Thyroid gland (tissue), 4 donors: ENCODE results near the gene MTG2. TPM values are rescaled to one million over a fixed set of nuclear protein-coding genes. Genes with fewer than 3 reads are reported as not detected.

Experiments
- DNase-seq, 2 donors: peaks; one replicate each; pipeline ENCODE4 v3.0.0-alpha.2; 2019
- H3K27ac ChIP-seq, 3 donors: fragments of 200-600 bp; sonication (generic); 1 replicate in 2 of 3; 2 replicates in 1 of 3; pipeline ENCODE4 v1.5.1; 2016 to 2019; ENCODE audit warnings: mild to moderate bottlenecking in 1 of 3, moderate library complexity in 1 of 3
- H3K27me3 ChIP-seq: fragments of 200-600 bp; sonication (generic); one replicate; pipeline ENCODE4 v1.5.1; 2019
- H3K36me3 ChIP-seq, 2 donors: fragments of 200-600 bp; sonication (generic); one replicate each; pipeline ENCODE4 v1.5.1; 2016 to 2019
- H3K4me1 ChIP-seq, 2 donors: fragments of 200-600 bp; sonication (generic); one replicate each; pipeline ENCODE4 v1.5.1; 2017 to 2019
- H3K4me3 ChIP-seq, 3 donors: fragments of 200-600 bp; sonication (generic); replicated peaks in 1 of 3; 1 replicate in 2 of 3; 2 replicates in 1 of 3; pipeline ENCODE4 v1.5.1; 2016; ENCODE audit warnings: mild to moderate bottlenecking in 1 of 3
- H3K9me3 ChIP-seq: fragments of 200-600 bp; sonication (generic); one replicate; pipeline ENCODE4 v1.5.1; 2017
- CTCF ChIP-seq, 6 experiments: fragments of 200-600 bp in 3 of 6; fragments of 450-650 bp in 3 of 6; sonication (generic) in 3 of 6; IDR thresholded peaks; one replicate each; pipeline ENCODE4 v1.5.1; 2016 to 2019; ENCODE audit warnings: antibody characterized with exemption in 6 of 6, mild to moderate bottlenecking in 2 of 6, inconsistent platforms in 1 of 6, moderate library complexity in 1 of 6
- POLR2A ChIP-seq, 2 donors: fragments of 450-650 bp; IDR thresholded peaks; one replicate each; pipeline ENCODE4 v1.6.1; 2017; ENCODE audit warnings: antibody characterized with exemption in 2 of 2, mild to moderate bottlenecking in 2 of 2, moderate library complexity in 1 of 2
- WGBS, 2 donors: methylation state at CpG; one replicate each; pipeline ENCODE4 v1.1.5; 2017; 5-methylcytosine and 5-hydroxymethylcytosine counted together
- intact Hi-C: fragments of 100-400 bp; cut with DNase I; formaldehyde crosslinking; loops from one replicate; pipeline ENCODE4 v1.15.1; 2023
- total RNA-seq, 4 donors: library from RNA; depleted of rRNA; stranded (reverse); fragments of >200 nt; gene quantifications; one replicate each; pipeline ENCODE4 v1.2.3, GENCODE V29; 2016

The MTG2 gene
- total RNA-seq, 4 donors from 2014 or later = 21.6 to 38.2 (median 33.4) TPM

GRCh38 chr20:62135573-62136266, 47.1 kb upstream of the MTG2 start:
- intact Hi-C loops = loop anchor here (5.0 kb wide), 1 partner anchor 123 kb away; no protein-coding TSS in a partner anchor
- Histone ChIP-seq H3K9me3 (no peaks in the 10 kb centered on the region), H3K4me3 (no peak overlapping the region), H3K36me3 (peaks cover 67 to 82% of the 10 kb centered on the region in 2 donors), H3K4me1 (peaks cover under 1 to 13% of the 10 kb centered on the region in 2 donors), H3K27ac (no peak overlapping the region), H3K27me3 (no peaks in the 10 kb centered on the region)
- TF ChIP-seq CTCF (IDR thresholded peaks at IDR 0.05) (no peak), POLR2A (IDR thresholded peaks at IDR 0.05) (no peak)
- DNase-seq = no peak
- WGBS, 2 donors = 91 to 100% methylated on average over 7 to 8 of the region's 8 CpGs

- Histone ChIP-seq H3K4me3 (no peak overlapping the region), H3K9me3 (no peaks in the 10 kb centered on the region), H3K4me1 (peaks cover 8 to 21% of the 10 kb centered on the region in 2 donors), H3K27me3 (no peaks in the 10 kb centered on the region), H3K36me3 (peaks cover 60 to 75% of the 10 kb centered on the region in 2 donors), H3K27ac (no peak overlapping the region)
- 62 to 66% methylated on average over 8 of the region's 8 CpGs for WGBS, 2 donors
- TF ChIP-seq POLR2A (IDR thresholded peaks at IDR 0.05) (no peak), CTCF (IDR thresholded peaks at IDR 0.05) (peak; percentile 21 to 75 (median 58))
- DNase-seq = peak; percentile 78 to 79
- intact Hi-C loops = loop anchor here (5.0 kb wide), 1 partner anchor 124 kb away; no protein-coding TSS in a partner anchor
These were observed 46.3 kb upstream of the MTG2 start for GRCh38 chr20:62136283-62137091.

- WGBS, 2 donors = 73 to 74% methylated on average over 6 of the region's 6 CpGs
- Histone ChIP-seq H3K9me3 (no peaks in the 10 kb centered on the region), H3K27ac (no peak overlapping the region), H3K27me3 (no peaks in the 10 kb centered on the region), H3K4me3 (no peak overlapping the region), H3K36me3 (peaks cover 54 to 69% of the 10 kb centered on the region in 2 donors), H3K4me1 (peaks cover 14 to 26% of the 10 kb centered on the region in 2 donors)
- TF ChIP-seq CTCF (IDR thresholded peaks at IDR 0.05) (no peak), POLR2A (IDR thresholded peaks at IDR 0.05) (no peak)
- intact Hi-C loops = loop anchor here (5.0 kb wide), 1 partner anchor 125 kb away; no protein-coding TSS in a partner anchor
- no peak for DNase-seq
These were observed 45.8 kb upstream of the MTG2 start for GRCh38 chr20:62137092-62137384.

- Histone ChIP-seq H3K4me1 (peaks cover 16 to 26% of the 10 kb centered on the region in 2 donors), H3K36me3 (peaks cover 48 to 63% of the 10 kb centered on the region in 2 donors), H3K4me3 (no peak overlapping the region), H3K27me3 (no peaks in the 10 kb centered on the region), H3K9me3 (no peaks in the 10 kb centered on the region), H3K27ac (no peak overlapping the region)
- intact Hi-C loops = loop anchor here (5.0 kb wide), 1 partner anchor 125 kb away; no protein-coding TSS in a partner anchor
- no peak for TF ChIP-seq CTCF (IDR thresholded peaks at IDR 0.05)
- TF ChIP-seq POLR2A (IDR thresholded peaks at IDR 0.05) = no peak
- WGBS, 2 donors = 85 to 88% methylated on average over 8 of the region's 8 CpGs
- no peak for DNase-seq
These were observed 45.2 kb upstream of the MTG2 start for GRCh38 chr20:62137478-62138203.
